ENCODE results near the gene PEX13.

- TF ChIP-seq CTCF (IDR thresholded peaks at IDR 0.05) (no peak), EZH2 (IDR thresholded peaks at IDR 0.05) (no peak)
Measured at GRCh38 chr2:60980071-60980815, 37.3 kb upstream of the PEX13 start.
